CD8-positive, alpha-beta memory T cell (primary cell): ENCODE measurements around the gene TENM4. TPM values are rescaled to one million over a fixed set of nuclear protein-coding genes. Genes with fewer than 3 reads are reported as not detected.
A peak's percentile ranks its signal among the peaks of the same experiment; 100 is the strongest.

Experiments used
- CTCF ChIA-PET: fragments of 350-600 bp; sonication (Branson Sonifier 250); formaldehyde crosslinking; loops from one replicate; lab custom pipeline; 2021; ENCODE audit warnings: antibody characterized with exemption; lab: Charles Lee
- POLR2A ChIA-PET: fragments of 350-600 bp; sonication (Branson Sonifier 250); formaldehyde crosslinking; loops from one replicate; lab custom pipeline; 2021; ENCODE audit warnings: antibody characterized with exemption; lab: Charles Lee
- DNase-seq, 5 donors: peaks; one replicate each; pipeline versions ENCODE4 v3.0.0 to v3.0.0-alpha.2; 2020 to 2022; ENCODE audit warnings: mixed read lengths in 1 of 5
- H3K27ac ChIP-seq: one replicate; pipeline ENCODE4 v1.7.0; 2013; ENCODE audit warnings: low read depth, mild to moderate bottlenecking, low read length, moderate library complexity
- H3K27me3 ChIP-seq: 2 replicates; pipeline ENCODE4 v1.7.0; 2013; ENCODE audit warnings: low read length, mild to moderate bottlenecking; ENCODE audit not compliant: insufficient read depth, poor library complexity, severe bottlenecking
- H3K36me3 ChIP-seq: 2 replicates; pipeline ENCODE4 v1.7.0; 2013; ENCODE audit warnings: mild to moderate bottlenecking, low read length, moderate library complexity; ENCODE audit not compliant: insufficient read depth
- H3K4me1 ChIP-seq: 2 replicates; pipeline ENCODE4 v1.7.0; 2013; ENCODE audit warnings: mild to moderate bottlenecking, low read length, moderate library complexity; ENCODE audit not compliant: insufficient read depth
- H3K4me3 ChIP-seq: 2 replicates; pipeline ENCODE4 v1.7.0; 2013; ENCODE audit warnings: mild to moderate bottlenecking, low read length
- H3K9me3 ChIP-seq: 2 replicates; pipeline ENCODE4 v1.7.0; 2013; ENCODE audit warnings: mild to moderate bottlenecking, low read length
- H3K27ac Mint-ChIP-seq, 8 donors: one replicate each; pipeline ENCODE4 v1.8.0; 2020 to 2021; ENCODE audit warnings: mixed read lengths in 8 of 8, mild to moderate bottlenecking in 6 of 8, inconsistent platforms in 3 of 8, moderate library complexity in 3 of 8
- H3K27me3 Mint-ChIP-seq, 2 donors: one replicate each; pipeline ENCODE4 v1.8.0; 2020 to 2021; ENCODE audit warnings: mixed read lengths in 2 of 2, mild to moderate bottlenecking in 1 of 2, moderate library complexity in 1 of 2
- H3K36me3 Mint-ChIP-seq, 3 donors: one replicate each; pipeline ENCODE4 v1.8.0; 2020 to 2021; ENCODE audit warnings: mixed read lengths in 3 of 3, inconsistent platforms in 1 of 3, mild to moderate bottlenecking in 1 of 3
- H3K4me1 Mint-ChIP-seq, 3 donors: one replicate each; pipeline ENCODE4 v1.8.0; 2020 to 2021; ENCODE audit warnings: mixed read lengths in 3 of 3, inconsistent platforms in 1 of 3, mild to moderate bottlenecking in 1 of 3
- H3K4me3 Mint-ChIP-seq, 7 donors: one replicate each; pipeline ENCODE4 v1.8.0; 2020 to 2021; ENCODE audit warnings: mixed read lengths in 7 of 7, mild to moderate bottlenecking in 6 of 7, moderate library complexity in 4 of 7, inconsistent platforms in 2 of 7
- H3K9me3 Mint-ChIP-seq, 5 donors: one replicate each; pipeline ENCODE4 v1.8.0; 2020 to 2022; ENCODE audit warnings: mixed read lengths in 5 of 5, mild to moderate bottlenecking in 3 of 5, moderate library complexity in 2 of 5, inconsistent platforms in 1 of 5
- polyA plus RNA-seq: library from polyadenylated mRNA; unstranded; fragments of 300-500 nt; fragmentation: Illumina TruSeq; gene quantifications from one replicate; pipeline ENCODE4 v1.2.3, GENCODE V29; 2021
- total RNA-seq, 2 experiments: library from RNA; stranded (reverse); gene quantifications; one replicate each; pipeline ENCODE4 v1.2.3, GENCODE V29; 2021

TENM4 gene
- total RNA-seq (not detected), polyA plus RNA-seq (not detected)

DNA sequence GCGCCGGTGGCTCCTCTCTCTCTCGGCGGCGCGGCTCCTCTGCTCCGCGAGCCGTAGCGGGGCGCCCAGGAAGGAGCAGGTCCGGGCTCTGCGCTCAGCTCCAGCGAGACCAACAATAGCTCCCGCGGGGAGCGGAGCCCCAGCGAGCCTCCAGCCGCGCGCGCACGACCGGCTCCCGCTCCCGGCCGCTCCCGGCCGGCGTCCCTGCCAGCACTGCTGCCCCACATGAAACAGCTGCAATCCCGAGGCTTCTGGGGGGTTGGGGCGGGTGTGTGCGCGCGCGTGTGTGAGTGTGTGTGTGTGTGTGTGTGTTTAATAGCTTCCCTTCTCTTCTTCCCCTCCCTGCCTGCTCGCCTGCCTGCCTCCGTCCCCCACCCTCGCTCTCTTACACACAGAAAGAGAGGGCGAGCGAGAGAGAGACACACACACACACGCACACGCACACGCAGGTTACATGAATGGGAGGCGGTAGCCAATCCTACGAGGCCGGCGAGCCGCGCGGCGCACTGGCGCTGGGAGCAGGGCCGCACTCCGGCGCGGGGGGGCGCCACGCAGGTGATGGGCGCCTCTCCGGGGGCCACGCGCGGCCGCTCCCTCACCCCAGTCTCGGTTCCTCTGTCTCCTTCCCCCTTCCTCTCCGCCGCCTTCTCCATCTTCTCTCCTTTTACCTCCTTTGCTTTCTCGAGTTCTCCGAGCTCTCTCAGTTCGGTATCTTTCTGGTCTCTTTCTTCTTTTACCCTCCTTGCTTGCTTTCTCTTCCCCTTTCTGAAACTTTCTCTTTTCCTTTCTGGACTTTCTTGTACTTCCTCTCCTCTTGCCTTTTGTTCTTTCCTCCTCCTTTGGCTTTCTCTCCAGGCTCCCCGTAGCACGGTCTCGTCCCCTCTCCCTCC is at the start of gene TENM4:
Gene TENM4, minus strand, starts transcription at position 460 of the 890 bp plus-strand sequence. CDS start 371,086 bp downstream, outside the sequence.
- POLR2A ChIA-PET = no interaction called here
- H3K27me3 ChIP-seq = peaks cover 20% of the 10 kb centered on the region
- H3K27ac Mint-ChIP-seq = no peak within 1 kb of the TSS
- H3K4me1 Mint-ChIP-seq = peaks cover 4 to 7% (median 6%) of the 10 kb centered on the region in 3 donors
- peak within 1 kb of the TSS in 3 of 7 donors; percentile 15 to 51 (median 39) for H3K4me3 Mint-ChIP-seq
- CTCF ChIA-PET = no interaction called here
- no peaks in the 10 kb centered on the region for H3K9me3 ChIP-seq
- no peaks in the 10 kb centered on the region for H3K36me3 Mint-ChIP-seq
- peaks cover 45 to 61% of the 10 kb centered on the region in 2 donors for H3K27me3 Mint-ChIP-seq
- no peaks in the 10 kb centered on the region for H3K36me3 ChIP-seq
- peaks cover 0 to 33% (median 15%) of the 10 kb centered on the region in 5 donors for H3K9me3 Mint-ChIP-seq
- no peak within 1 kb of the TSS for H3K27ac ChIP-seq
- H3K4me3 ChIP-seq = no peak within 1 kb of the TSS
- no peaks in the 10 kb centered on the region for H3K4me1 ChIP-seq
- DNase-seq = no peak

DNA sequence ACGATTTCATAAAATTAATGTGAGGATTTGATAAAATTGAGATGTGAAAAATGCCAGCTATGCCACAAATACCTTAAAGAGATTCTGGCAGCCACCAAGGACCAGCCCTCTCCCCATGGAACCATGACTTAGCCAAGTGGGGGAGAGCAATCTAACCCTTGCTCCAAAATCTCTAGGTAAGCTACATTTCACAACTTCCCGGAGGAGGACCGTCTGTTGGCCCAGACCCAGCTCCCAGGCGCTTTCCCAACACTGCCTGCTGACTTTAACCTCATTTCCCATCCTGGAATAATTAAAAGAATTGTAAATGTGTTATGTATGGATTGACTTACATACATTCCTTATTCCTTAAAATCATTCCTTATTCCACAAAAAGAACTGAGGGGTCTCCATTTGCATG is 47.5 kb upstream of the TENM4 start:
- Mint-ChIP-seq H3K4me1 (no peaks in the 10 kb centered on the region), H3K9me3 (peaks cover 0 to 8% (median 0%) of the 10 kb centered on the region in 5 donors), H3K27me3 (peaks cover 0 to 2% of the 10 kb centered on the region in 2 donors), H3K27ac (no peak overlapping the region), H3K36me3 (no peaks in the 10 kb centered on the region), H3K4me3 (no peak overlapping the region)
- Histone ChIP-seq H3K27me3 (no peaks in the 10 kb centered on the region), H3K4me3 (no peak overlapping the region), H3K27ac (no peak overlapping the region), H3K4me1 (no peaks in the 10 kb centered on the region), H3K9me3 (no peaks in the 10 kb centered on the region), H3K36me3 (no peaks in the 10 kb centered on the region)
- DNase-seq = no peak
- ChIA-PET CTCF (no interaction called here), POLR2A (no interaction called here)

GRCh38 chr11:79487412-79487811 is 46.6 kb upstream of the TENM4 start:
- H3K4me3 Mint-ChIP-seq = no peak overlapping the region
- no peaks in the 10 kb centered on the region for H3K36me3 Mint-ChIP-seq
- POLR2A ChIA-PET = no interaction called here
- H3K27ac Mint-ChIP-seq = no peak overlapping the region
- H3K9me3 Mint-ChIP-seq = peaks cover 0 to 8% (median 0%) of the 10 kb centered on the region in 5 donors
- Histone ChIP-seq H3K36me3 (no peaks in the 10 kb centered on the region), H3K27ac (no peak overlapping the region), H3K27me3 (no peaks in the 10 kb centered on the region), H3K4me1 (no peaks in the 10 kb centered on the region), H3K4me3 (no peak overlapping the region), H3K9me3 (no peaks in the 10 kb centered on the region)
- H3K27me3 Mint-ChIP-seq = peaks cover 0 to 2% of the 10 kb centered on the region in 2 donors
- no peaks in the 10 kb centered on the region for H3K4me1 Mint-ChIP-seq
- CTCF ChIA-PET = no interaction called here
- no peak for DNase-seq

DNA sequence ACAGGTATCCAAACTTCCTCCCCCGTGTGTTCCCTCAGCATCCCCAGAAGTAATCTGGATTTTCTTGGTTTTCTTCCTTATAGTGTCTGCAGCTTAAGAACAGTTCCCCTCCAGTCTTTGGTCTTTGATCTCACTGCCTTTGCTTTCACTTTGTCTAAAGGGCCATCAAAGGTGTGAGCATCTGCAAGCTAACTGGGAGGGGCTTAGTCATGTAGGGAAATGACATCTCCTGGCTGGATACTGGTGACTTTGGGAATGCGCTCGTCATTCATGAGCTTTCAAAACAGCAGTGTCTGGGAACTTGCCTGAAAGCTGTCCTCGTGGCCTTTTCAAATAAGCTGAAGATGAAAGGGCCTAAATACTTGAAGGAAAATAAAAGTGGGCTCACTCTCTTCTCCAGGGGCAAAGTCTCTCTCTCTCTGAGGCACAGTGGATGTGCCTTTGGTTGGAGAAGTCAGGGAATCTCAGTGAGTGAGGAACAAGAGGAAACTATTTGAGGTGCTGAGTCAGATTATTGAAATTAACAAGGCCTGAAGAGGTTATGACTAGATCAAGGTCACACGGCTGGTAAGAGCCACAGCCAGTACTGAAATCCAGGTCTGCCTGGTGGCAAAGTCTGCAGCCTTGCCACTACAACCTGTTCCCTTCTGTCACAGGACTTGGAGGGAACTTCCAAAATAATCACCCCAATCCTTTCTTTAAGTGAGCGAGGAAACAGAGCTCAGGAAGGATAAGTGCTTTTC is 45.6 kb upstream of the TENM4 start:
- H3K4me3 ChIP-seq = no peak overlapping the region
- DNase-seq = no peak
- Mint-ChIP-seq H3K9me3 (peaks cover 0 to 8% (median 0%) of the 10 kb centered on the region in 5 donors), H3K4me3 (no peak overlapping the region), H3K4me1 (no peaks in the 10 kb centered on the region), H3K27ac (no peak overlapping the region), H3K27me3 (peaks cover 0 to 2% of the 10 kb centered on the region in 2 donors), H3K36me3 (no peaks in the 10 kb centered on the region)
- no peaks in the 10 kb centered on the region for H3K36me3 ChIP-seq
- H3K27ac ChIP-seq = no peak overlapping the region
- no peaks in the 10 kb centered on the region for H3K27me3 ChIP-seq
- H3K9me3 ChIP-seq = no peaks in the 10 kb centered on the region
- ChIA-PET POLR2A (no interaction called here), CTCF (no interaction called here)
- H3K4me1 ChIP-seq = no peaks in the 10 kb centered on the region

DNA sequence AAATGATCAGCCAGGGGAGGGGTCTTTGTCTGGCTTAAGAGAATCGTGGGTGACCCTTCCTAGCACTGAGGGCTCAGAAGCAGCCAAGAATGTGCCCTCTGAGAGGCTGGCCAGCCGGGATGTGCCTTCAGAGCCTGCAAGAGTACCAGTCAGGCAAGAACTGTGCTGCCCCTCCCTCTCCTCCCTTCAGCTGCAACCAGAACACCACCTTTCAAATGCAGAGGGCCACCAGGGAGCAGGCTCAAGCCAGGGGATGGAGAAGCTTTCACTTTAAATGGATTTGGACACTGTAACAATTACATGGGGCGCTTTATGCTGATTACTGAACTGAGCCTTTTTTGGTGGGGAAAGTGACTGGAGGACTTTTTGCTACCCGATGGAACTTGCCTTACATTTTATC is 44.9 kb upstream of the TENM4 start:
- no peaks in the 10 kb centered on the region for H3K4me1 Mint-ChIP-seq

GRCh38 chr11:79484872-79485271 is 44.0 kb upstream of the TENM4 start:
- POLR2A ChIA-PET = no interaction called here
- no peaks in the 10 kb centered on the region for H3K4me1 Mint-ChIP-seq
- Histone ChIP-seq H3K4me1 (no peaks in the 10 kb centered on the region), H3K9me3 (no peaks in the 10 kb centered on the region), H3K4me3 (no peak overlapping the region), H3K27me3 (no peaks in the 10 kb centered on the region), H3K36me3 (no peaks in the 10 kb centered on the region), H3K27ac (no peak overlapping the region)
- CTCF ChIA-PET = no interaction called here
- no peak overlapping the region for H3K27ac Mint-ChIP-seq
- H3K9me3 Mint-ChIP-seq = peaks cover 0 to 8% (median 0%) of the 10 kb centered on the region in 5 donors
- no peaks in the 10 kb centered on the region for H3K36me3 Mint-ChIP-seq
- H3K27me3 Mint-ChIP-seq = peaks cover 0 to under 1% of the 10 kb centered on the region in 2 donors
- H3K4me3 Mint-ChIP-seq = no peak overlapping the region
- DNase-seq = no peak

More for the DNA sequence above, 44.9 kb upstream of the TENM4 start:
- Histone ChIP-seq H3K4me3 (no peak overlapping the region), H3K9me3 (no peaks in the 10 kb centered on the region), H3K36me3 (no peaks in the 10 kb centered on the region), H3K4me1 (no peaks in the 10 kb centered on the region), H3K27me3 (no peaks in the 10 kb centered on the region), H3K27ac (no peak overlapping the region)
- Mint-ChIP-seq H3K4me3 (no peak overlapping the region), H3K27ac (no peak overlapping the region), H3K27me3 (peaks cover 0 to 2% of the 10 kb centered on the region in 2 donors), H3K36me3 (no peaks in the 10 kb centered on the region), H3K9me3 (peaks cover 0 to 8% (median 0%) of the 10 kb centered on the region in 5 donors)
- ChIA-PET CTCF (no interaction called here), POLR2A (no interaction called here)
- no peak for DNase-seq

DNA sequence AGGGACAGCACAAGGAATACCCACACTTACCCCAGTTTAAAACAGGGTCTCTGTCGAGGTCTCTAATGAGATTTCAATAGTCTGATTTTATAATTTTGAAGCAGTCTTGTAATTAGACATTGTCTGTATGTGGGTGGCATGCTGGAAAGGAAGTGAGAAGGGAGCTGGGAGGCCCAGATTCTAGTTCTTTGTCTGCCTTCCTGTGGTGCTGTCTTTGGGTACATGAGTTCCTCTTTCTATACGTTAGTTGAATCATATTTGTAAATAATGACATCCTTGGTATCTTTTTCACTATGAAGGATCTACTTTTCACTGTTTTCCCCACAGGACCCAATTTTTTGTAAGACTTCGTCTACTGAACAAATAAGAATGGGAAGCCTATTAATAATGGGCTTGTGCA is 42.0 kb upstream of the TENM4 start:
- H3K36me3 Mint-ChIP-seq = no peaks in the 10 kb centered on the region
- H3K4me1 ChIP-seq = no peaks in the 10 kb centered on the region
- peaks cover 0 to 8% (median 0%) of the 10 kb centered on the region in 5 donors for H3K9me3 Mint-ChIP-seq
- no peaks in the 10 kb centered on the region for H3K27me3 ChIP-seq
- CTCF ChIA-PET = no interaction called here
- no peak overlapping the region for H3K4me3 Mint-ChIP-seq
- no peaks in the 10 kb centered on the region for H3K9me3 ChIP-seq
- H3K36me3 ChIP-seq = no peaks in the 10 kb centered on the region
- H3K4me3 ChIP-seq = no peak overlapping the region
- H3K4me1 Mint-ChIP-seq = no peaks in the 10 kb centered on the region
- no peak overlapping the region for H3K27ac ChIP-seq
- no peaks in the 10 kb centered on the region for H3K27me3 Mint-ChIP-seq
- H3K27ac Mint-ChIP-seq = no peak overlapping the region
- DNase-seq = no peak
- POLR2A ChIA-PET = no interaction called here

DNA sequence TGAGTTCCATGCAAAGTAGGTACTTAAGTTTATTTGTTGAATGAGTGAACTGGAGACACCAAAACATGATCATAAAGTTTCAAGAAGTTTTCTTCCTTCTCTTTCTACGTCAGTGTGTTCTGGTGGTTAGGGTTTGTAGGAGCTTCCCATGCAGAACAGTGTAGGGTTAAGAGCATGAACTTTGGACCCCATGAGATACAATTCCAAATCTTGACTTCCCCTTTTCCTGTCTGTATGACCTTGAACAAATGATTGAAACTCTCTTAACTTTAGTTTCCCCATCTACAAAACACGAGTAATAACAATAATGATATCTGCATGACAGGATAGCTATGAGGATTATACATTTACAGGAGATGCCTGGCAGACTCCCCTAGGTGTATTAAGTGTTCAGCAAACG is 41.0 kb upstream of the TENM4 start:
- Mint-ChIP-seq H3K27me3 (peaks cover 0 to 1% of the 10 kb centered on the region in 2 donors), H3K4me1 (no peaks in the 10 kb centered on the region), H3K27ac (no peak overlapping the region), H3K9me3 (peaks cover 0 to 8% (median 0%) of the 10 kb centered on the region in 5 donors), H3K36me3 (no peaks in the 10 kb centered on the region), H3K4me3 (no peak overlapping the region)
- POLR2A ChIA-PET = no interaction called here
- CTCF ChIA-PET = no interaction called here
- H3K36me3 ChIP-seq = no peaks in the 10 kb centered on the region
- H3K4me1 ChIP-seq = no peaks in the 10 kb centered on the region
- H3K9me3 ChIP-seq = no peaks in the 10 kb centered on the region
- no peaks in the 10 kb centered on the region for H3K27me3 ChIP-seq
- H3K4me3 ChIP-seq = no peak overlapping the region
- DNase-seq = no peak
- H3K27ac ChIP-seq = no peak overlapping the region
